ENCODE data around the gene LENG9.

DNA sequence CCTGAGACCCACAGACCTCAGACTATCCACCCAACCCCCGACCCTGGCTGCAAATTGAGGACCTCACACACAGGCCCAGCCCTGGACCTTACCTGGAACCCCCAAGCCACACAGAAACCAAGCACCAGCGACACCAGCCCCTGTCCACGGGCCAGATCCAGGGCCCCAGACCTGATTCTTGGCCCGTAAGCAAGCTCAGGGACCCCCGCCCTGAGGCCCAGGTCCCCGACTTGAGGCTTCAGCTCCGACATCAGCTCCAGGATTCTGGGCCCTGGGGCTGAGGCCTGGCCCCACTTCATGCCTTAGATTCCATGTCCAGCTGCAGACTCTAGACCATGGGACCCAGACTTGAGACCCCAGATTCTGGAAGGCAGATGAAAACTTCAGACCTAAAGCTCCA is 42.1 kb downstream of the LENG9 start:
- TF ChIP-seq, protein P1, sequence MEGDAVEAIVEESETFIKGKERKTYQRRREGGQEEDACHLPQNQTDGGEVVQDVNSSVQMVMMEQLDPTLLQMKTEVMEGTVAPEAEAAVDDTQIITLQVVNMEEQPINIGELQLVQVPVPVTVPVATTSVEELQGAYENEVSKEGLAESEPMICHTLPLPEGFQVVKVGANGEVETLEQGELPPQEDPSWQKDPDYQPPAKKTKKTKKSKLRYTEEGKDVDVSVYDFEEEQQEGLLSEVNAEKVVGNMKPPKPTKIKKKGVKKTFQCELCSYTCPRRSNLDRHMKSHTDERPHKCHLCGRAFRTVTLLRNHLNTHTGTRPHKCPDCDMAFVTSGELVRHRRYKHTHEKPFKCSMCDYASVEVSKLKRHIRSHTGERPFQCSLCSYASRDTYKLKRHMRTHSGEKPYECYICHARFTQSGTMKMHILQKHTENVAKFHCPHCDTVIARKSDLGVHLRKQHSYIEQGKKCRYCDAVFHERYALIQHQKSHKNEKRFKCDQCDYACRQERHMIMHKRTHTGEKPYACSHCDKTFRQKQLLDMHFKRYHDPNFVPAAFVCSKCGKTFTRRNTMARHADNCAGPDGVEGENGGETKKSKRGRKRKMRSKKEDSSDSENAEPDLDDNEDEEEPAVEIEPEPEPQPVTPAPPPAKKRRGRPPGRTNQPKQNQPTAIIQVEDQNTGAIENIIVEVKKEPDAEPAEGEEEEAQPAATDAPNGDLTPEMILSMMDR (IDR thresholded peaks at IDR 0.05; ENCODE audit: low read length) = no peak
- no peak for TF ChIP-seq EZH2 (IDR thresholded peaks at IDR 0.05; ENCODE audit: borderline replicate concordance, low read length)

Data from OCI-LY1 (cell line).